ENCODE results near the gene U2AF2.

Gene U2AF2

GRCh38 chr19:55667958-55668357, 13.1 kb downstream of the U2AF2 start:
- no peaks in the 10 kb centered on the region; the same call in 1 of the 2 replicates for H3K4me1 ChIP-seq
- peaks cover 80% of the 10 kb centered on the region for H3K36me3 ChIP-seq
- no peaks in the 10 kb centered on the region for H3K9me3 ChIP-seq
- DNase-seq, result no peak
- no peaks in the 10 kb centered on the region for H3K27me3 ChIP-seq
- no peak overlapping the region for H3K4me3 ChIP-seq (ENCODE audit: low read depth, low read length)
- TF ChIP-seq CTCF (IDR thresholded peaks at IDR 0.05; ENCODE audit: low read depth, low read length), result no peak

- peaks cover 5% of the 10 kb centered on the region; the same call in 1 of the 2 replicates for H3K4me1 ChIP-seq
- H3K36me3 ChIP-seq, result peaks cover 77% of the 10 kb centered on the region
- no peaks in the 10 kb centered on the region for H3K27me3 ChIP-seq
- TF ChIP-seq CTCF (IDR thresholded peaks at IDR 0.05; ENCODE audit: low read depth, low read length), result no peak
- H3K9me3 ChIP-seq, result no peaks in the 10 kb centered on the region
- DNase-seq, result no peak
- H3K4me3 ChIP-seq (ENCODE audit: low read depth, low read length), result no peak overlapping the region
Measured at GRCh38 chr19:55668603-55669348, 13.9 kb downstream of the U2AF2 start.

GRCh38 chr19:55669418-55670279, 14.8 kb downstream of the U2AF2 start:
- Histone ChIP-seq H3K4me3 (ENCODE audit: low read depth, low read length) (no peak overlapping the region), H3K36me3 (peaks cover 73% of the 10 kb centered on the region), H3K27me3 (no peaks in the 10 kb centered on the region), H3K9me3 (no peaks in the 10 kb centered on the region), H3K4me1 (peaks cover 5% of the 10 kb centered on the region; the same call in 1 of the 2 replicates)
- TF ChIP-seq CTCF (IDR thresholded peaks at IDR 0.05; ENCODE audit: low read depth, low read length), result no peak
- DNase-seq, result no peak

GRCh38 chr19:55670280-55671053, 15.6 kb downstream of the U2AF2 start:
- TF ChIP-seq CTCF (IDR thresholded peaks at IDR 0.05; ENCODE audit: low read depth, low read length), result no peak
- Histone ChIP-seq H3K27me3 (no peaks in the 10 kb centered on the region), H3K4me3 (ENCODE audit: low read depth, low read length) (no peak overlapping the region), H3K9me3 (no peaks in the 10 kb centered on the region), H3K4me1 (peaks cover 5% of the 10 kb centered on the region; the same call in 1 of the 2 replicates), H3K36me3 (peaks cover 70% of the 10 kb centered on the region)
- peak; percentile 49 for DNase-seq

- no peak for TF ChIP-seq CTCF (IDR thresholded peaks at IDR 0.05; ENCODE audit: low read depth, low read length)
- DNase-seq, result no peak
- H3K36me3 ChIP-seq, result peaks cover 64% of the 10 kb centered on the region
- H3K9me3 ChIP-seq, result no peaks in the 10 kb centered on the region
- H3K4me3 ChIP-seq (ENCODE audit: low read depth, low read length), result no peak overlapping the region
- H3K4me1 ChIP-seq, result peaks cover 5% of the 10 kb centered on the region
- H3K27me3 ChIP-seq, result no peaks in the 10 kb centered on the region
Measured at GRCh38 chr19:55671054-55671378, 16.2 kb downstream of the U2AF2 start.
